Fibroblast of villous mesenchyme (primary cell): ENCODE measurements around the gene NOC4L. TPM values are rescaled to one million over a fixed set of nuclear protein-coding genes. Genes with fewer than 3 reads are reported as not detected.

Experiments used
- DNase-seq: peaks from one replicate; pipeline ENCODE4 v3.0.0-alpha.2; 2010; ENCODE audit warnings: low read depth
- H3K4me3 ChIP-seq: 2 replicates; pipeline ENCODE4 v1.5.1; 2011; ENCODE audit warnings: low read depth, mild to moderate bottlenecking, low read length
- total RNA-seq: library from RNA; depleted of rRNA; stranded (reverse); fragments of >200 nt; gene quantifications from 2 replicates; pipeline ENCODE4 v1.2.3, GENCODE V29; 2012
- TF ChIP-seq, protein P1 (sequence below): IDR thresholded peaks from 2 replicates; pipeline ENCODE4 v1.5.1; 2012; ENCODE audit warnings: low read depth, mild to moderate bottlenecking, low read length; ENCODE audit not compliant: insufficient read depth

The NOC4L gene
- total RNA-seq, 1 donor = 12.1 TPM

GRCh38 chr12:132170094-132170636, 25.9 kb downstream of the NOC4L start:
- DNase-seq = peak; percentile 60
- TF ChIP-seq, protein P1, sequence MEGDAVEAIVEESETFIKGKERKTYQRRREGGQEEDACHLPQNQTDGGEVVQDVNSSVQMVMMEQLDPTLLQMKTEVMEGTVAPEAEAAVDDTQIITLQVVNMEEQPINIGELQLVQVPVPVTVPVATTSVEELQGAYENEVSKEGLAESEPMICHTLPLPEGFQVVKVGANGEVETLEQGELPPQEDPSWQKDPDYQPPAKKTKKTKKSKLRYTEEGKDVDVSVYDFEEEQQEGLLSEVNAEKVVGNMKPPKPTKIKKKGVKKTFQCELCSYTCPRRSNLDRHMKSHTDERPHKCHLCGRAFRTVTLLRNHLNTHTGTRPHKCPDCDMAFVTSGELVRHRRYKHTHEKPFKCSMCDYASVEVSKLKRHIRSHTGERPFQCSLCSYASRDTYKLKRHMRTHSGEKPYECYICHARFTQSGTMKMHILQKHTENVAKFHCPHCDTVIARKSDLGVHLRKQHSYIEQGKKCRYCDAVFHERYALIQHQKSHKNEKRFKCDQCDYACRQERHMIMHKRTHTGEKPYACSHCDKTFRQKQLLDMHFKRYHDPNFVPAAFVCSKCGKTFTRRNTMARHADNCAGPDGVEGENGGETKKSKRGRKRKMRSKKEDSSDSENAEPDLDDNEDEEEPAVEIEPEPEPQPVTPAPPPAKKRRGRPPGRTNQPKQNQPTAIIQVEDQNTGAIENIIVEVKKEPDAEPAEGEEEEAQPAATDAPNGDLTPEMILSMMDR = no peak
- no peak overlapping the region for H3K4me3 ChIP-seq

DNA sequence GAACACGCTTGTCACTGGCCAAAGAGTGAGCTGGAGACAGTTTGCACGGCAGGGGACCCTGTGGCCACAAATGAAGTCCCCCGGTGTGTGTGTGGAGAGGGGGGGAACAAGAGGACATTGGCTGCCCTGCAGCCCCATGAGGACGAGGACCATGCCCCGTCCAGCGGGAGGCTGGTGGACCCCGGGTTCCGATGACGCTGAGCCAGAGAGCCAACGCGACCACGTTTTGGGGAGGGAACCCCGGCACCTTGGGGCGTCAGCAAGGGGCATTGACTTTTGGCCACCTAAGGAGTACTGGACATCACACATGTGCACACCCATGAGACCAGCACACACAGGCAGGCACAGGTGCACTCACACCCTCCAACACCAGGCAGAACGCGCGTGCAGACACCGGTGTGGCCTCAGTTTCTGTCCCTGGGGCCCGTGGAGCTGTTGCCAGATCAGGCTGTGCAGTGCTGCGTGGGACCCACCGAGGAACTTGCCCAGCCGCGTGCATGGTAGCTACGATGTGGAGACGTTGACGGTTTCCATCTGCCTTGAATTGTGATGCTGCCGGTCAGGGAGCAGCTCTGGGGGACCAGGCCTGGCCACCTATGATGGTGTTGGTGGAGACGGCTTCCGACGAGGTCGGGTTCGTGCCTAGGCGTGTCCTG, 26.5 kb downstream of the NOC4L start:
- TF ChIP-seq, protein P1 = no peak
- H3K4me3 ChIP-seq = no peak overlapping the region
- DNase-seq = no peak

DNA sequence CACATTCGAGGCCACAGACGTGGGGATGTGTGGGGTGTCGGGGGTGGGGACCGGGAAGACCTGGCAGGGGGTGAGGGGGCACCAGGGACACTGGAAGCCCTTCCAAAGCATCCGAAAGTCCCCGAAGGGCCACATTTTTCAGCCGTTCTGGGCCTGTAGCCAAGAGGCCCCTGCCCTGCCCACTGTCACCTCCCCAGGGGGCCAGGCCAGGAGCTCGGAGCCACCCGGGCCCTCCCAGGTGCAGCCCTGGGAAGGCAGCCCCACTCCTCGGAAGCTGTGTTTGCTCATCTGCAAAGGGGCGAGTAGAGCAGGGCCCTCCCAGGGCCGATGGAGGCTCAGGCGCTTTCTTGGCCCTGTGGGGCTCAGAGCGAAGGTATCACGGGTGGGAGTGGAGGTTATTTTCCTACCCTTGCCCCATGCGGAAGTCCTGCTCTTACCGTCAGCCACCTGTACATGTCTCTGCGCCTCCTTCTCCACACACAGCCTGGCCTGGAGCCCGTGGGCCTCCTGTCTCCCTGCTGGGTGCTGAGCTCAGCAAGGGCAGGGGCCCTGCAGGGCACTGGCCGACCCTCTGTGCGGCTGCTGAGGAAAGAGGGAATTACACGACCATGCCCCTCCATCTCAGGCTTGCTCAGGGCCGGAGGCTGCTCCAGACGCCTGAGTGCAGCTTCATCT, 27.2 kb downstream of the NOC4L start:
- TF ChIP-seq, protein P1 = no peak
- DNase-seq = no peak

DNA sequence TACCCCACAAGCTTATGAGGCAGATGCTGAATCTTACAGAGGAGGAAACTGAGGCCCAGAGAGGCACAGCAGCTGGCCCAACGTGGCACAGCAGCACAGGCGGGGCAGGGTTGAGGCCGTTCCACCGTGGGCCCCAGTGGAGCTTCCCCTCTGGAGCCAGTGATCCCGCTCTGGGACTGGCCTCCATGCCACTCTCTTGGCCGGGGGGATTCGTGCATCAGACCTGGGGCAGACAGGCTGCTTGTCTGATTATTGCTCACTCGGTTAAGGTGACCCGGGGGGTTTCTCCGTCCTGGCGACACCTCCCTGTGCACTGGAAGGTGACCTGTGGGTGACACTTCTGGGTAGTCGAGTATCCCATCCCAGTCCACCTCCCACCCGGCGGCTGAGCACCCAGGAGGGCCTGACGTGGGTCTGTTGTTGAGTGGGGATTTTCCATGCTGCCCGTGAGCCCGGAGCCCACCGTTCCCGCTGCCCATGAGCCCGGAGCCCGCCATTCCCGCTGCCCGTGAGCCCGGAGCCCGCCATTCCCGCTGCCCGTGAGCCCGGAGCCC, 27.8 kb downstream of the NOC4L start:
- DNase-seq = no peak
- TF ChIP-seq, protein P1 = no peak
- H3K4me3 ChIP-seq = no peak overlapping the region

More for the DNA sequence above, 27.2 kb downstream of the NOC4L start:
- H3K4me3 ChIP-seq = no peak overlapping the region

- H3K4me3 ChIP-seq = no peak overlapping the region
- TF ChIP-seq, protein P1 = no peak
- no peak for DNase-seq
Observed at GRCh38 chr12:132172619-132173018, 28.4 kb downstream of the NOC4L start.

DNA sequence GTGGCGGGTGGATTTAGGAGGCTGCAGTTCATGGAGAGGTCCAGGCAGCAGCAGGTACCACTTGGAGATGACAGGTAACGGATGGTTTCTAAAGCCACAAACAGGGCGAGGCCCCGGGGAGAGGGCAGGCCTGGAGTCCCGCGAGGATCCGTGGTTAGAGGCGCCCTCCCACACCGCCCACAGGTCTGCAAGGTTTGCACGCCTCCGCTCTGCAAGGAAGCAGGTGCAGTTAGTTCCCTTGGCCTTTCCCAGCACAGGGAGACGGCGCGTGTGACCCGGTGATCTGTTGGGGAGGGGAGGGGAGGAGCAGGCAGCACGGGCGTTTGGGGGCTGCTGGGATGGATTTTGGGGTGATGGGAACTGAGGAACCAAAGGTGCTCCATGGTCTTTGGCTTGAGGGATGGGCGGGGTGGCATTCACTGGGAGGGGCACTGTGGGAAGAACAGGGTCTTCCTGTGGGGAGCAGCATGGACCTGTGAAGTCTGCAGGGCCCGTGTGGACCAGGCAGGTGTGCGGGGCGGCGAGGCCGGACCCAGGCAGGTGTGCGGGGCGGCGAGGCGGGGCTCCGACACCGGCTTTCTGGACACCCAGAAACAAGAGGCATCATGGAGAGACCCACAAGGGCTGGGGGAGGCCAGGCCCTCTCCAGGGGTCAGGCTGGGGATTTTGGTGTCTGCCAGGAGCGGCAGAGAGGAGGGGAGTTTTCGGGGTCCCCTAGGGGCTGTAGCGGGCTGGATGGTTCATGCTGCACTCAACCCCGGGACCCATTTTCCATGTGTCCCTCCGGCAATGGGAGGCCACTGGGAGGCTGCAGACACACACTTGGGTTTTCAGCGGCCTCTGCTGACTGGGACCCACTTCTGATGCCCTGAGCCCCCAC, 29.1 kb downstream of the NOC4L start:
- DNase-seq = no peak
- no peak overlapping the region for H3K4me3 ChIP-seq
- TF ChIP-seq, protein P1 = no peak
